Measurements from ENCODE around the gene MRPL36. TPM values are rescaled to one million over a fixed set of nuclear protein-coding genes. Genes with fewer than 3 reads are reported as not detected.
A peak's percentile ranks its signal among the peaks of the same experiment; 100 is the strongest.

The MRPL36 gene
- total and polyA plus RNA-seq, 2 donors (not counting 1 experiment from before 2014, with no cell fraction given): 47.9 to 54.8 TPM

DNA sequence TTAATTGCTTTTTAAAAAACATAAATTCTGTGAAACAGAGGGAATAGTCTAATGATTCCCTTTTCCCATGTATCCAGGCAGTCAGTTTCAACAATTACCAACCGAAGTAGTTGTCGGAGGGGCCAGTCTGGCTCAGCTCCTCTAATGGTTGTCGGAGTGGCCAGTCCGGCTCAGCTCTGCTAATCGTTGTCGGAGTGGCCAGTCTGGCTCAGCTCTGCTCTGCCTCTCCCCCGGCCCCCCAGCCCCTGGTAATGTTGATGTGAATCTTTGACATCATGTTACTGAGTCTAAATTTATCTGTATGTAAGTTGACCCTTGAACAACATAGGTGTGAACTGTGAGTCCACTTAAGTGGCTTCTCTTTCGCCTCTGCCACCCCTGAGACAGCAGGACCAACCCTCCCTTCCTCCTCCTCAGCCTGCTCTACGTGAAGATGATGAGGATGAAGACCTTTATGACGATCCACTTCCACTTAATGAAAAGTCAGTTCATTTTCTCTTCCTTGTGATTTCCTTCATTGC, 11.0 kb upstream of the MRPL36 start:
- H4K20me1 ChIP-seq (ENCODE audit: control insufficient read depth, extremely low read depth, insufficient read depth, low read length): no peaks in the 10 kb centered on the region
- H3K27me3 ChIP-seq (ENCODE audit: control insufficient read depth, insufficient read depth, low read length): no peaks in the 10 kb centered on the region
- H2AFZ ChIP-seq (ENCODE audit: low read length): no peak overlapping the region
- H3K79me2 ChIP-seq (ENCODE audit: control insufficient read depth, insufficient read depth, low read length): peaks cover 33% of the 10 kb centered on the region
- TF ChIP-seq, protein P1, sequence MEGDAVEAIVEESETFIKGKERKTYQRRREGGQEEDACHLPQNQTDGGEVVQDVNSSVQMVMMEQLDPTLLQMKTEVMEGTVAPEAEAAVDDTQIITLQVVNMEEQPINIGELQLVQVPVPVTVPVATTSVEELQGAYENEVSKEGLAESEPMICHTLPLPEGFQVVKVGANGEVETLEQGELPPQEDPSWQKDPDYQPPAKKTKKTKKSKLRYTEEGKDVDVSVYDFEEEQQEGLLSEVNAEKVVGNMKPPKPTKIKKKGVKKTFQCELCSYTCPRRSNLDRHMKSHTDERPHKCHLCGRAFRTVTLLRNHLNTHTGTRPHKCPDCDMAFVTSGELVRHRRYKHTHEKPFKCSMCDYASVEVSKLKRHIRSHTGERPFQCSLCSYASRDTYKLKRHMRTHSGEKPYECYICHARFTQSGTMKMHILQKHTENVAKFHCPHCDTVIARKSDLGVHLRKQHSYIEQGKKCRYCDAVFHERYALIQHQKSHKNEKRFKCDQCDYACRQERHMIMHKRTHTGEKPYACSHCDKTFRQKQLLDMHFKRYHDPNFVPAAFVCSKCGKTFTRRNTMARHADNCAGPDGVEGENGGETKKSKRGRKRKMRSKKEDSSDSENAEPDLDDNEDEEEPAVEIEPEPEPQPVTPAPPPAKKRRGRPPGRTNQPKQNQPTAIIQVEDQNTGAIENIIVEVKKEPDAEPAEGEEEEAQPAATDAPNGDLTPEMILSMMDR (conservative IDR thresholded peaks at IDR 0.05 in 1 of 2, IDR thresholded peaks at IDR 0.05 in 1 of 2; ENCODE audit: low read depth in 1 of 2, low read length in 2 of 2): no peak
- no peak for TF ChIP-seq EZH2 (IDR thresholded peaks at IDR 0.05; ENCODE audit: low read length, missing control alignments)
- DNase-seq (ENCODE audit: low read depth in 2 of 2): no peak
- no peak overlapping the region for H3K9ac ChIP-seq (ENCODE audit: insufficient read depth, low read length)
- no peak overlapping the region for H3K4me3 ChIP-seq (replicated peaks in 1 of 4; ENCODE audit: control extremely low read depth in 1 of 4, insufficient read depth in 1 of 4, low read depth in 3 of 4, low read length in 4 of 4)
- H3K9me3 ChIP-seq (ENCODE audit: control insufficient read depth, insufficient read depth, low read depth, low read length): no peaks in the 10 kb centered on the region
- H3K36me3 ChIP-seq (ENCODE audit: control insufficient read depth, insufficient read depth, low read length): peaks cover 39% of the 10 kb centered on the region
- H3K27ac ChIP-seq (ENCODE audit: insufficient read depth, low read length): no peak overlapping the region
- no peak overlapping the region for H3K4me2 ChIP-seq (ENCODE audit: extremely low read depth, insufficient read depth, low read length)
- H3K4me1 ChIP-seq (ENCODE audit: control insufficient read depth, extremely low read depth, insufficient read depth, low read length): no peaks in the 10 kb centered on the region

DNA sequence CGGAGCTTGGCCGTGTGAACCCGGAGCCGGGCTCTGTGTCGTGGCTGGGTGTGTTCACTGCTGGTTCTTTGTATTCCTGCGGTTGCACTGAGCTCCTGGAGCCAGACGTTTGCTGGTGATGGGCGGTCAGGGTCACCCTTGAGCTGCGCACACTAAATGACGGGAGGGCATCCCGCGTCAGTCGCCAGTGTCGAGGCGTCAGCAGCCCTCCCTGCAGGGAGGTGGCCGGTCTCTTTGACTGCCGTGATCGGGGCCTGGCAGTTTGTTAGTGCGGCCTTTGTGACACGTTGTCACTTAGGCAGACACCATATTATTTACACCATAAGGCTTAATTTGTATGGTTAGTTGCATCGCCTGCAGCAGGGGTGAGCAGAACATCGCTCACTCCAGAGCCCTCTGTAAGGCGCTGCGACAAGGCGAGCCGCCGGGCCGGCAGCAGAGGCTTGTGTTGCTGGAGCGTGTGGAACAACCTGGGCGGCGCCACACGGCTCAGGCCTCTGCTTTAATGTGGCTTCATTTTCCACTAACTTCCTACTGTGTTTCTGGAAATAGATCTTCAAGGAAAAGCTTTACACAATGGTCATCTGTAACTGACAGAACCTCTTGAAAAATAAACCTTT, 9.9 kb upstream of the MRPL36 start:
- H3K4me3 ChIP-seq (replicated peaks in 1 of 4; ENCODE audit: control extremely low read depth in 1 of 4, insufficient read depth in 1 of 4, low read depth in 3 of 4, low read length in 4 of 4): no peak overlapping the region
- no peak for DNase-seq (ENCODE audit: low read depth in 2 of 2)
- H3K4me2 ChIP-seq (ENCODE audit: extremely low read depth, insufficient read depth, low read length): no peak overlapping the region
- no peak overlapping the region for H3K9ac ChIP-seq (ENCODE audit: insufficient read depth, low read length)
- peaks cover 34% of the 10 kb centered on the region for H3K36me3 ChIP-seq (ENCODE audit: control insufficient read depth, insufficient read depth, low read length)
- no peak for TF ChIP-seq EZH2 (IDR thresholded peaks at IDR 0.05; ENCODE audit: low read length, missing control alignments)
- TF ChIP-seq, protein P1 (conservative IDR thresholded peaks at IDR 0.05 in 1 of 2, IDR thresholded peaks at IDR 0.05 in 1 of 2; ENCODE audit: low read depth in 1 of 2, low read length in 2 of 2): no peak
- H3K9me3 ChIP-seq (ENCODE audit: control insufficient read depth, insufficient read depth, low read depth, low read length): no peaks in the 10 kb centered on the region
- H3K79me2 ChIP-seq (ENCODE audit: control insufficient read depth, insufficient read depth, low read length): peaks cover 39% of the 10 kb centered on the region
- H3K27me3 ChIP-seq (ENCODE audit: control insufficient read depth, insufficient read depth, low read length): no peaks in the 10 kb centered on the region
- no peak overlapping the region for H3K27ac ChIP-seq (ENCODE audit: insufficient read depth, low read length)
- no peaks in the 10 kb centered on the region for H3K4me1 ChIP-seq (ENCODE audit: control insufficient read depth, extremely low read depth, insufficient read depth, low read length)
- no peaks in the 10 kb centered on the region for H4K20me1 ChIP-seq (ENCODE audit: control insufficient read depth, extremely low read depth, insufficient read depth, low read length)
- H2AFZ ChIP-seq (ENCODE audit: low read length): no peak overlapping the region

DNA sequence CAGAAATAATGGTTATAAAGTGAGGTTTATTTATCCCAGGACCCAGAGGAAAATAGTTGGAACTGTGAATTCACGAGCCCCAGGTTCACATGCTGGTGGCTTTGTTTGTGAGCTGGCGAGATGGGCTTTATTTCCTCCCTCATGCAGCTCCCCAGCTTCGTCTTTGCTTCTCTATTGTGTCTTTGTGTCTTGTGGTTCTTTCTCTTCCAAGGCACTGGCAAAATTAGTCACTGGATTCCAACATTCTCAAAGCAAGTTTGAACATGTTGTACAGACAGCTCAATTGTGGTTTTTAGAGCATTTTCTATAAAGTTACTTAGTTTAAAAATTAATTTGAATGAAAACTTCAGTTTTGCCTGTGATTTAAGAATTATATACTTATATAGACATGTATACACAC, 8.8 kb upstream of the MRPL36 start:
- no peak for TF ChIP-seq EZH2 (IDR thresholded peaks at IDR 0.05; ENCODE audit: low read length, missing control alignments)
- TF ChIP-seq, protein P1 (conservative IDR thresholded peaks at IDR 0.05 in 1 of 2, IDR thresholded peaks at IDR 0.05 in 1 of 2; ENCODE audit: low read depth in 1 of 2, low read length in 2 of 2): no peak
- DNase-seq (ENCODE audit: low read depth in 2 of 2): peak; percentile 25 to 82
- Histone ChIP-seq H3K79me2 (ENCODE audit: control insufficient read depth, insufficient read depth, low read length) (peaks cover 47% of the 10 kb centered on the region), H3K9me3 (ENCODE audit: control insufficient read depth, insufficient read depth, low read depth, low read length) (no peaks in the 10 kb centered on the region), H4K20me1 (ENCODE audit: control insufficient read depth, extremely low read depth, insufficient read depth, low read length) (no peaks in the 10 kb centered on the region), H3K4me3 (replicated peaks in 1 of 4; ENCODE audit: control extremely low read depth in 1 of 4, insufficient read depth in 1 of 4, low read depth in 3 of 4, low read length in 4 of 4) (no peak overlapping the region), H3K9ac (ENCODE audit: insufficient read depth, low read length) (no peak overlapping the region), H3K4me2 (ENCODE audit: extremely low read depth, insufficient read depth, low read length) (no peak overlapping the region), H3K27ac (ENCODE audit: insufficient read depth, low read length) (no peak overlapping the region), H2AFZ (ENCODE audit: low read length) (no peak overlapping the region), H3K4me1 (ENCODE audit: control insufficient read depth, extremely low read depth, insufficient read depth, low read length) (no peaks in the 10 kb centered on the region), H3K36me3 (ENCODE audit: control insufficient read depth, insufficient read depth, low read length) (peaks cover 36% of the 10 kb centered on the region), H3K27me3 (ENCODE audit: control insufficient read depth, insufficient read depth, low read length) (no peaks in the 10 kb centered on the region)
